Measurements from ENCODE around the gene LPP. TPM values are rescaled to one million over a fixed set of nuclear protein-coding genes. Genes with fewer than 3 reads are reported as not detected.

Gene LPP
- total and polyA plus RNA-seq, 2 donors (not counting 1 experiment from before 2014, with no cell fraction given), result 7.6 to 81.7 TPM

GRCh38 chr3:188259191-188259590 is 105.2 kb downstream of the LPP start:
- TF ChIP-seq EZH2 (IDR thresholded peaks at IDR 0.05; ENCODE audit: borderline replicate concordance, insufficient read depth, low read depth, low read length, poor library complexity, severe bottlenecking) (no peak), CTCF (IDR thresholded peaks at IDR 0.05) (no peak)
- Mint-ChIP-seq H3K9me3 (ENCODE audit: insufficient read depth) (no peaks in the 10 kb centered on the region), H3K4me1 (peaks cover 9% of the 10 kb centered on the region), H3K4me3 (no peak overlapping the region), H3K27ac (no peak overlapping the region), H3K27me3 (no peaks in the 10 kb centered on the region)
- peaks cover 0 to 7% of the 10 kb centered on the region in 2 donors for H3K4me1 ChIP-seq (ENCODE audit: control insufficient read depth in 2 of 2, insufficient read depth in 2 of 2, low read length in 2 of 2)
- ChIA-PET CTCF (interaction anchor here (0.9 kb wide), 1 partner anchor 520 kb away, joined by 3 read pairs; no protein-coding TSS in a partner anchor), POLR2A (no interaction called here)
- ATAC-seq (ENCODE audit: low read depth) (no peak), DNase-seq (no peak)
- H3K36me3 ChIP-seq (replicated peaks in 1 of 2; ENCODE audit: control extremely low read depth in 1 of 2, control insufficient read depth in 1 of 2, extremely low read depth in 1 of 2, insufficient read depth in 2 of 2, low read length in 1 of 2), result no peaks in the 10 kb centered on the region
- H3K9me3 ChIP-seq (ENCODE audit: control extremely low read depth in 1 of 3, control insufficient read depth in 2 of 3, insufficient read depth in 1 of 3, low read length in 2 of 3), result no peaks in the 10 kb centered on the region
- intact Hi-C loops (cut with micrococcal nuclease), result no loop called here
- no peak overlapping the region for H2AFZ ChIP-seq (ENCODE audit: insufficient read depth, low read depth, low read length, poor library complexity, severe bottlenecking)
- H3K4me2 ChIP-seq (replicated peaks; ENCODE audit: low read depth, low read length, poor library complexity, severe bottlenecking), result no peak overlapping the region
- H3K27ac ChIP-seq (ENCODE audit: low read length in 2 of 2), result no peak overlapping the region
- no peak overlapping the region for H3K9ac ChIP-seq (ENCODE audit: low read length)
- H3K4me3 ChIP-seq (ENCODE audit: control extremely low read depth in 1 of 5, extremely low read depth in 1 of 5, insufficient read depth in 1 of 5, low read depth in 2 of 5, low read length in 4 of 5), result no peak overlapping the region
- H3K79me2 ChIP-seq (ENCODE audit: control insufficient read depth, insufficient read depth, low read length), result peaks cover 35% of the 10 kb centered on the region
- H3K27me3 ChIP-seq (replicated peaks in 1 of 4; ENCODE audit: control extremely low read depth in 1 of 4, control insufficient read depth in 3 of 4, insufficient read depth in 4 of 4, low read length in 3 of 4), result no peaks in the 10 kb centered on the region
- no peaks in the 10 kb centered on the region for H4K20me1 ChIP-seq (ENCODE audit: control insufficient read depth, insufficient read depth, low read length, poor library complexity, severe bottlenecking)
- WGBS (ENCODE audit: insufficient coverage), result 100% methylated on average over 2 of the region's 2 CpGs

DNA sequence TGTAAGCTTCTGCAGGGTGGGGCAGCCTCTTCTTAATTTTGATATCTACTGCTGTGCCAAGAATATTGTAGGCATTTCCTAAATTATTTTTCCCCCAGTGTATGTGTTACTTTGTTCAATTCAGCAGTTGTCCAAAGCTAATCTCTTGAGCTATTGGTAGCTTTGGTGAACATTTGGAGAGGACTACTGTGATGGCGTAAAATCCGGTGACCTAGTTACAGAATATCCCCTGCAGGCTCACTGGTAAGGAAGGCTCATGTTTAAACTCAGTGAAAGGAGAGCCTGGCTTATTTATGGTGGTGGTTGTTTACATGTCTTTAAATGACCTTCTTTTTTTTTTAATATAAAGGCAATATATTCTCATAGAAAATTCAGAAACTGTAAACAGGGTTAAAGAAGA is 105.6 kb downstream of the LPP start:
- no peaks in the 10 kb centered on the region for H3K27me3 Mint-ChIP-seq
- no peak overlapping the region for H3K4me3 Mint-ChIP-seq
- Histone ChIP-seq H3K27ac (ENCODE audit: low read length in 2 of 2) (no peak overlapping the region), H3K27me3 (replicated peaks in 1 of 4; ENCODE audit: control extremely low read depth in 1 of 4, control insufficient read depth in 3 of 4, insufficient read depth in 4 of 4, low read length in 3 of 4) (no peaks in the 10 kb centered on the region), H3K4me3 (ENCODE audit: control extremely low read depth in 1 of 5, extremely low read depth in 1 of 5, insufficient read depth in 1 of 5, low read depth in 2 of 5, low read length in 4 of 5) (no peak overlapping the region), H3K4me2 (replicated peaks; ENCODE audit: low read depth, low read length, poor library complexity, severe bottlenecking) (no peak overlapping the region), H3K9ac (ENCODE audit: low read length) (no peak overlapping the region), H4K20me1 (ENCODE audit: control insufficient read depth, insufficient read depth, low read length, poor library complexity, severe bottlenecking) (no peaks in the 10 kb centered on the region), H3K36me3 (replicated peaks in 1 of 2; ENCODE audit: control extremely low read depth in 1 of 2, control insufficient read depth in 1 of 2, extremely low read depth in 1 of 2, insufficient read depth in 2 of 2, low read length in 1 of 2) (no peaks in the 10 kb centered on the region), H3K9me3 (ENCODE audit: control extremely low read depth in 1 of 3, control insufficient read depth in 2 of 3, insufficient read depth in 1 of 3, low read length in 2 of 3) (no peaks in the 10 kb centered on the region), H2AFZ (ENCODE audit: insufficient read depth, low read depth, low read length, poor library complexity, severe bottlenecking) (no peak overlapping the region), H3K4me1 (ENCODE audit: control insufficient read depth in 2 of 2, insufficient read depth in 2 of 2, low read length in 2 of 2) (peaks cover 0 to 5% of the 10 kb centered on the region in 2 donors), H3K79me2 (ENCODE audit: control insufficient read depth, insufficient read depth, low read length) (peaks cover 34% of the 10 kb centered on the region)
- WGBS (ENCODE audit: insufficient coverage), result 100% methylated on average over 2 of the region's 2 CpGs
- H3K9me3 Mint-ChIP-seq (ENCODE audit: insufficient read depth), result no peaks in the 10 kb centered on the region
- peaks cover 9% of the 10 kb centered on the region for H3K4me1 Mint-ChIP-seq
- ATAC-seq (ENCODE audit: low read depth), result no peak
- H3K27ac Mint-ChIP-seq, result no peak overlapping the region
- ChIA-PET POLR2A (no interaction called here), CTCF (interaction anchor here (0.9 kb wide), 1 partner anchor 521 kb away, joined by 3 read pairs; no protein-coding TSS in a partner anchor)
- no peak for DNase-seq
- TF ChIP-seq EZH2 (IDR thresholded peaks at IDR 0.05; ENCODE audit: borderline replicate concordance, insufficient read depth, low read depth, low read length, poor library complexity, severe bottlenecking) (no peak), CTCF (IDR thresholded peaks at IDR 0.05) (no peak)
- intact Hi-C loops (cut with micrococcal nuclease), result no loop called here
